Retinal pigment epithelial cell (primary cell): ENCODE measurements around the gene ILKAP.

ENCODE experiments used
- DNase-seq: peaks from one replicate; pipeline ENCODE4 v3.0.0-alpha.2; 2010; ENCODE audit warnings: low read depth
- H3K4me3 ChIP-seq: 2 replicates; pipeline ENCODE4 v1.5.1; 2011; ENCODE audit warnings: mild to moderate bottlenecking, low read length, control low read depth, moderate library complexity
- TF ChIP-seq, protein P1 (sequence below): conservative IDR thresholded peaks from 2 replicates; pipeline ENCODE4 v1.5.1; 2011; ENCODE audit warnings: low read depth, low read length, control low read depth, inconsistent platforms

Gene ILKAP

DNA sequence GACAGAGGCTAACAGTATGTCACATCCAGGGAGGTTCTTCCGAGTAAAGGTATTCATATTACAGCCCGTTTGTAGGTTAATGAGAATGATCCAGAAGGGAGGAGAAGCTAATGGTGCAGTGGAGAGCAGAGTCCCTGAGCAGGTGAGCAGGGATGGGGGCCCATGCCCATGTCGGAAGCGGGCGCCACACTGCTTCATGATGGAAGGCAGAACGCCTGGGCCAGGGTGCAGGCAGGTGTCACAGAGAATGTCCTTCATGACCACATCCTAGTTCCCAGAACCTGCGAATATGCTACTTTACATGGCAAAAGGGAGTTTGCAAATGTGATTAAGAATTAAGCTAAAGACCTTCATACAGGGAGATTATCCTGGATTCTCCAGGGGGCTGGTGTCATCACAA, 32.4 kb upstream of the ILKAP start:
- no peak overlapping the region for H3K4me3 ChIP-seq
- TF ChIP-seq, protein P1, sequence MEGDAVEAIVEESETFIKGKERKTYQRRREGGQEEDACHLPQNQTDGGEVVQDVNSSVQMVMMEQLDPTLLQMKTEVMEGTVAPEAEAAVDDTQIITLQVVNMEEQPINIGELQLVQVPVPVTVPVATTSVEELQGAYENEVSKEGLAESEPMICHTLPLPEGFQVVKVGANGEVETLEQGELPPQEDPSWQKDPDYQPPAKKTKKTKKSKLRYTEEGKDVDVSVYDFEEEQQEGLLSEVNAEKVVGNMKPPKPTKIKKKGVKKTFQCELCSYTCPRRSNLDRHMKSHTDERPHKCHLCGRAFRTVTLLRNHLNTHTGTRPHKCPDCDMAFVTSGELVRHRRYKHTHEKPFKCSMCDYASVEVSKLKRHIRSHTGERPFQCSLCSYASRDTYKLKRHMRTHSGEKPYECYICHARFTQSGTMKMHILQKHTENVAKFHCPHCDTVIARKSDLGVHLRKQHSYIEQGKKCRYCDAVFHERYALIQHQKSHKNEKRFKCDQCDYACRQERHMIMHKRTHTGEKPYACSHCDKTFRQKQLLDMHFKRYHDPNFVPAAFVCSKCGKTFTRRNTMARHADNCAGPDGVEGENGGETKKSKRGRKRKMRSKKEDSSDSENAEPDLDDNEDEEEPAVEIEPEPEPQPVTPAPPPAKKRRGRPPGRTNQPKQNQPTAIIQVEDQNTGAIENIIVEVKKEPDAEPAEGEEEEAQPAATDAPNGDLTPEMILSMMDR, result no peak
- no peak for DNase-seq

DNA sequence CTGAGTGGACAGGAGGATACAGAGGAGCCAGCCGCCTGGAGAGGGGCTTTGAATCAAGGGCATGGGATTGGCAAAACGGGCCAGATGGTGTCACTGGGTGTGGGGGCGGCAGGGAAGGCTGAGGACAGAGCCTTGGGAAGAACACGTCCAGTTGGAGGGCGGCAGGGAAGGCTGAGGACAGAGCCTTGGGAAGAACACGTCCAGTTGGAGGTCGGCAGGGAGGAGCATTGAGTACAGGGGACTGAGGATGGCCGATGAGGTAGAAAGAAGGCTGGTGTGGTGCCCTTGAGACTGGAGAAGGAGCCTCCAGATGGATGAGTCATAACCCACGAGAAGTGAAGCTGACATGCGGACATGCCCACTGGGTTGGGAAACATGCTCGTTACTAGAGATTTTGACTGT, 31.8 kb upstream of the ILKAP start:
- no peak overlapping the region for H3K4me3 ChIP-seq
- TF ChIP-seq, protein P1, result no peak
- DNase-seq, result no peak

DNA sequence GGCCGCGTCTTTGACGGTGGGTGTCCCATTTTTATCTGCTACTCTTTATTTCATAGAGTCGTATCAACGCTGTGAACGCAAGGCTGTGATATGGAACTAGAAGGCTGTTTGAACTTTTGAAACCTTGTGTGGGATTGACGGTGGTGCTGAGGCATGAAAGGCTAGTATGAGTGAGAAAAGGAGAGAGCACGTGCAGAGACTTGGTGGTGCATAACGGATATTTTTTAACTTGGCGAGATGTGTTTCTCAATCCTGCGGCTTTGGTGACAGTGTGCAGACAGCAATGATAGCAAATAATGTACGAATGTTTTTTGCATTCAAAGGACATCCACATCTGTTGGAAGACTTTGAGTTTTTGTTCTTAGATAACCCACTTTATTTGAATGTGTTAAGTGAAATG, 30.1 kb upstream of the ILKAP start:
- DNase-seq, result no peak
- H3K4me3 ChIP-seq, result no peak overlapping the region
- TF ChIP-seq, protein P1, result no peak

DNA sequence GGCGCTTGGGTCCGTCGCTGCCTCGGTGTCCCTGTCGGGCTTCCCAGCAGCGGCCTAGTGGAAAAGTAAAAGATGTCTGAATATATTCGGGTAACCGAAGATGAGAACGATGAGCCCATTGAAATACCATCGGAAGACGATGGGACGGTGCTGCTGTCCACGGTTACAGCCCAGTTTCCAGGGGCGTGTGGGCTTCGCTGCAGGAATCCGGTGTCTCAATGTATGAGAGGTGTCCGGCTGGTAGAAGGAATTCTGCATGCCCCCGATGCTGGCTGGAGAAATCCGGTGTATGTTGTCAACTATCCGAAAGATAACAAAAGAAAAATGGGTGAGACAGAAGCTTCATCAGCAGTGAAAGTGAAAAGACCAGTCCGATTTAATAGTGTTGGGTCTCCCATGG, 28.3 kb upstream of the ILKAP start:
- TF ChIP-seq, protein P1, result no peak
- DNase-seq, result no peak
- no peak overlapping the region for H3K4me3 ChIP-seq

DNA sequence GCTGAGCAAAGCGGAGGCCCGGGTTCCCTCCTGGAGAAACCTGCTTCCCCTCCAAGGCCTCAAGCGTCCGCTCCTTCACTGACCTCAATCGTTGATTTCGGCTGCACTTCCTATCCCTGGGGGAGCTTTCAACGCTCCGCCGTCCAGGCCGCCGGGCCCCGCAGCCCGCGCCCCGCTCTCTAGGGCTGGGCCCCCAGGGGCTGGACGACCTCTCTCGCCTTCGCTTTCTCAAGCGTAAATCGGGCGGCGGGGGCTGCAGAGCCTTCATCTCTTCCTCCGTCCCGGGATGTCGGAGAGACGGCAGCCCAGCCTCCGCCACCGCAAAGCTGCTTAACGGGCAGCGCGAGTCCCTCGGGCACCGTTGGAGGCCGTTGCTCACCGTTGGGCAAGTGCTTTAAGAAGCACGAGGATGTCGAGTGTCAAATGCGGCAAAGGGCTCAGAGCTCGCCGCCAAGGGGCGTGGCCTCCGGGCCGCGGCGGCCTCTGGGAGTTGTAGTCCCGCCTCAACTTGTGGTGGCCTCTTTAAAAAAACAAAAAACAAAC, 27.8 kb upstream of the ILKAP start:
- H3K4me3 ChIP-seq, result peak overlapping the region; percentile 43
- TF ChIP-seq, protein P1, result peak; percentile 4
- peak; percentile 49 for DNase-seq

DNA sequence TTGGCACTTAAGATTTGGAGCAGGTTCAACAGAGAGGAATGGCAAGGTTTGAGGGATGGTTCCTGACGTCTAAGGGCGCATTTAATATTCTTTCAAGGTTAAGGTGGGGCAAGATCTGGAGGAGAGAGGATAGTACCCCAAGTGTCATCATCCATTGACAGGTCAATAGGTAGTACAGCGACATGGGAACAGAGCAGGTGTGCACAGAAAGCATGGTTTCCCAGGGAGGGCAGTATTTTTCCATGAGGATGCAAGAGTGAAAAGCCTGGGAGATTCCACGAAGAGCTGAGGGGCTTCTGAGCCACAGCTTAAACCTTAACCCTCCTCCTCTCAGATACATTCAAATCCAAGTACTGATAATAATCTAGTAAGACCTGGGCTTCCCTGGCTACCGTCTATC, 27.2 kb upstream of the ILKAP start:
- H3K4me3 ChIP-seq, result no peak overlapping the region

DNA sequence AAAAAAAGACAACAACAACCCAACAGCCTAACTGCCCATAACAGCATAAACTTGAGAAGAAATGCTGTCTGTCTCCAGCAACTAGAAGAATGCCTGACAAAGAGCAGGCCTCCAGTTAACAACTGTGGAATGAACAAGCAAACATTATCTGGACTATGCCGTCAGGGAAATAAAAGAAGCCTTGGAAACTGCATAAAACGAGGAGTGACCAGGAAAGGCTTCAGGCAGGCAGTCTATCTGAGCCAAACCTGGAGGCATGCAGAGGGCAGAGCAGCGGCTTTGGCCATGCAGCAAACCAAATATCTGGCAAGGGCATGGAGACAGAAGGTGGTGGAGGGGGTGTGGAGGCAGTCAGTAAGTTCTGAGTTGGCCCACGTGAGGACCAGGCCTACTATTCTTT, 25.2 kb upstream of the ILKAP start:
- no peak for DNase-seq
- no peak overlapping the region for H3K4me3 ChIP-seq
- TF ChIP-seq, protein P1, result no peak

More for the DNA sequence above, 27.2 kb upstream of the ILKAP start:
- TF ChIP-seq, protein P1, result no peak
- no peak for DNase-seq
